ENCODE data around the gene DPAGT1. TPM values are rescaled to one million over a fixed set of nuclear protein-coding genes. Genes with fewer than 3 reads are reported as not detected.

Gene DPAGT1
- total RNA-seq, 1 donor from 2014 or later, result 12.1 TPM

DNA sequence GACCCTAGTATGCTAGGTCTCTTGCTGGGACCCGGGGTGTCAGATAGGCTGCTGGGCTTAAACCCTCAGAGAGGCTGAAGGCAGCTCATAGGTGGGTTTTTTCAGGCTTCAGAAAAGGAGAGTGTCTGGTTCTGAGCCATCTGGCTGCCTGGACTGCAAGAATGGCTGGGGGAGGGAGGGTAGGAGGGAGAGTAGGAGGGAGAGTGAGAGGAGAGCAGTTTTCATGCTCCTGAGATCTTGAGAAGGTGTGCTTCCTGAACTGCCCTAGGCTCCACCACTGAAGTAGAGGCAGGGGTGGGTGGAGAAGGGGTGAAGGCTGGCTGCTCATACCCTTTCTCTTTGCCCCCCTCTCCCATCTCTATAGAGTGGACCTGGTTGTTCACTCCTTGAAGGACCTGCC, 12.3 kb downstream of the DPAGT1 start:
- FAIRE-seq (no peak), DNase-seq (ENCODE audit: low read depth) (no peak)
- Histone ChIP-seq H3K36me3 (ENCODE audit: control insufficient read depth, insufficient read depth, low read length) (peaks cover 4% of the 10 kb centered on the region), H3K4me3 (ENCODE audit: low read depth, low read length) (no peak overlapping the region), H3K27me3 (ENCODE audit: control insufficient read depth, insufficient read depth, low read length) (no peaks in the 10 kb centered on the region)
- TF ChIP-seq CTCF (IDR thresholded peaks at IDR 0.05; ENCODE audit: insufficient read depth, low read length, severe bottlenecking), result no peak

DNA sequence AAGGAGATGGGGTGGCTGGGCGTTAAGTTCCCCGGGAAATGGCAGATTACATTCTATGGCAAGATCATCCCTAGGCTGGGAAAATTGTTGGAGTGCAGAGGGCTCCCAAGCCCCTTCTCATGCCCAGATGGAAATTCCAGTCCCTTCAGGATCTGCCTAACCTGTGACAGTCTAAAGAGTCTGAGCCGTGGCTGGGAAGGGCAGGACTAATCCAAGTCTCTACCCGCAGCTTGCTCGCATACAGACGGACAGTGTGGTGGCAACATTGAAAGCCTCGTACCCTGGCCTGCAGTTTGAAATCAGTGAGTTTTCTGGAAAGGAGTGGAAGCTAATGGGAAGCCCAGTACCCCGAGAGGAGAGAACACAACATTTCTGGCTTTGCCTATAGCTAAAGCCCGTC, 13.2 kb downstream of the DPAGT1 start:
- TF ChIP-seq CTCF (IDR thresholded peaks at IDR 0.05; ENCODE audit: insufficient read depth, low read length, severe bottlenecking), result no peak
- FAIRE-seq, result no peak
- no peak for DNase-seq (ENCODE audit: low read depth)
- Histone ChIP-seq H3K27me3 (ENCODE audit: control insufficient read depth, insufficient read depth, low read length) (no peaks in the 10 kb centered on the region), H3K4me3 (ENCODE audit: low read depth, low read length) (no peak overlapping the region), H3K36me3 (ENCODE audit: control insufficient read depth, insufficient read depth, low read length) (peaks cover 4% of the 10 kb centered on the region)

GRCh38 chr11:119087747-119088241, 13.9 kb downstream of the DPAGT1 start:
- H3K36me3 ChIP-seq (ENCODE audit: control insufficient read depth, insufficient read depth, low read length), result peaks cover 4% of the 10 kb centered on the region
- no peak overlapping the region for H3K4me3 ChIP-seq (ENCODE audit: low read depth, low read length)
- FAIRE-seq (no peak), DNase-seq (ENCODE audit: low read depth) (peak; percentile 29)
- no peaks in the 10 kb centered on the region for H3K27me3 ChIP-seq (ENCODE audit: control insufficient read depth, insufficient read depth, low read length)
- TF ChIP-seq CTCF (IDR thresholded peaks at IDR 0.05; ENCODE audit: insufficient read depth, low read length, severe bottlenecking), result no peak

- Histone ChIP-seq H3K4me3 (ENCODE audit: low read depth, low read length) (no peak overlapping the region), H3K27me3 (ENCODE audit: control insufficient read depth, insufficient read depth, low read length) (no peaks in the 10 kb centered on the region), H3K36me3 (ENCODE audit: control insufficient read depth, insufficient read depth, low read length) (peaks cover 6% of the 10 kb centered on the region)
- FAIRE-seq (no peak), DNase-seq (ENCODE audit: low read depth) (no peak)
- TF ChIP-seq CTCF (IDR thresholded peaks at IDR 0.05; ENCODE audit: insufficient read depth, low read length, severe bottlenecking), result no peak
Observed at GRCh38 chr11:119087123-119087522, 14.5 kb downstream of the DPAGT1 start.

DNA sequence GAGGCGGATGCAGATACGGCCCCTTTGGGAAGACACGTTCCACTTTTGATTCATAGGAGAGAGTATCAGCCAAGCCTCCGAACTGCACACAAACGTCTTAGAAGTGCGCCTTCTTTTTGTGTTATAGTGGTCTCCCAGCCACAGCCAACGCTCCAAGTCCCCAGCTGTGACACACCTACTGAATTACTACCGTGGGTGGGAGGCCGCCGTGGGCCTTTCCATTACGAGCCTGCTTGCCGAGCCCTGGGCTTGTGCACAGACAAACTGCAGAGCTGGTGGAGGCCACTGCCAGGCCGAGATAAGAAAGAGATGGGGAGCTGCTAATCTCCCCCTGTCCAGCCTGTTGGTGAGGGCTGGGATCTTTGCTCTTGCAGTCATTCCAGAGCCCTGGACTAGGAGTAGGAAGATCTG, 16.2 kb downstream of the DPAGT1 start:
- H3K4me3 ChIP-seq (ENCODE audit: low read depth, low read length), result peak overlapping the region; percentile 66
- FAIRE-seq, result no peak
- no peak for TF ChIP-seq CTCF (IDR thresholded peaks at IDR 0.05; ENCODE audit: insufficient read depth, low read length, severe bottlenecking)
- no peak for DNase-seq (ENCODE audit: low read depth)
- H3K36me3 ChIP-seq (ENCODE audit: control insufficient read depth, insufficient read depth, low read length), result peaks cover 16% of the 10 kb centered on the region
- H3K27me3 ChIP-seq (ENCODE audit: control insufficient read depth, insufficient read depth, low read length), result no peaks in the 10 kb centered on the region
